GM19239 (cell line): ENCODE measurements around the gene IRAK3.

Source experiments
- DNase-seq: peaks from one replicate; pipeline ENCODE4 v3.0.0; 2011; ENCODE audit warnings: low spot score; ENCODE audit not compliant: insufficient read length
- FAIRE-seq: peaks from 2 replicates; lab custom pipeline; 2011; peaks lifted over from hg19 to GRCh38; lab: Jason Lieb, UNC

The IRAK3 gene

DNA sequence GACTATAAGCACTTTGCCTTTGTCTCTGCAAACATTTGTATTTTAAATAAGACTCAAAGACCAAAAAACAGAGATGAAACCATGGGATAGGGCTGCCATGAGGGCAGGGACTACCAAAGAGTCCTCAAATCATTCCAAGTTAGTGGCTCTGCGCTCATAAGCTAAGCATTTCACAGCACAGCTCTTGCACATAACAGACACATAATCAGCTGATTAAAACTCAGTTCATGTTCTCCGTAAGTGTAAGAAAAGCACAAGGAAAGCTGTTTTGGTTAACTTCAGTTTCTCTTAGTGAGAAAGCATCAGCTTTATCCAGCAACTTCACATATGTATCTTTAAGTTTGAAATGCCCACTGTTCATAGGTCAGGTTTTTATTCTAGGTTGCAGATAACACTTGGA, 54.9 kb downstream of the IRAK3 start:
- DNase-seq (no peak), FAIRE-seq (no peak)

DNA sequence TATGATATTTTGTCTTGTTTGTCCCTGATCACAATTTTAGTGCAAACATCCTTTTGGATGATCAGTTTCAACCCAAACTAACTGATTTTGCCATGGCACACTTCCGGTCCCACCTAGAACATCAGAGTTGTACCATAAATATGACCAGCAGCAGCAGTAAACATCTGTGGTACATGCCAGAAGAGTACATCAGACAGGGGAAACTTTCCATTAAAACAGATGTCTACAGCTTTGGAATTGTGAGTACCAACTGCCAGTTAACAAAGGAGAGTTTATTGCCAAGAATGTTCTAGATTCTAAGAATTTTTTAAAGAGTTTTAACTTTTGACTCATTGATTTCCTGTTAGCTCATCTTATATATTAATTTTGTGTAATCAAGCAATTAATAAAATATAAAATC, 55.4 kb downstream of the IRAK3 start:
- DNase-seq = no peak
- no peak for FAIRE-seq

DNA sequence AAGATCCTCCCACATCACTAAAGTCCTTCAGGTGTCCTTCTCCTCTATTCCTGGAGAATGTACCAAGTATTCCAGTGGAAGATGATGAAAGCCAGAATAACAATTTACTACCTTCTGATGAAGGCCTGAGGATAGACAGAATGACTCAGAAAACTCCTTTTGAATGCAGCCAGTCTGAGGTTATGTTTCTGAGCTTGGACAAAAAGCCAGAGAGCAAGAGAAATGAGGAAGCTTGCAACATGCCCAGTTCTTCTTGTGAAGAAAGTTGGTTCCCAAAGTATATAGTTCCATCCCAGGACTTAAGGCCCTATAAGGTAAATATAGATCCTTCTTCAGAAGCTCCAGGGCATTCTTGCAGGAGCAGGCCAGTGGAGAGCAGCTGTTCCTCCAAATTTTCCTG, 58.7 kb downstream of the IRAK3 start:
- no peak for DNase-seq
- no peak for FAIRE-seq

DNA sequence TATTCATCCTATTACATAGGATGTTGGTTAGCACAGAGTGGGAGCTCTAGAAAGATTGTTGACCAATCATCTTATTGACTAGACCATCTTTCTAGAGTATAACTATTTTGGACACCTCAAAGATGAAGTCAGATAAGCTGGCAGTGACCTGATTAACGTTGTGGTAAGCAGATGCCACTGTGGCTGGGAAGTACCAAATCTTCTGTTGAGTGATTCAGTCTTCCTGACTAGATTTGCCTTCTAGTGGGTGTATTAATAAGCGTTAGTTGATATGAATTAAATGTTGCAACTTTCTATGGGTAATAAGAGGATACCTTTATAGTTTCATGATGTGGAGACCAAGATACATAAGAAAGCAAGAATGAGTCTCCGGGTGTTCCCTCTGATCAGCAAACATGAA, 62.0 kb downstream of the IRAK3 start:
- no peak for DNase-seq
- FAIRE-seq = no peak

DNA sequence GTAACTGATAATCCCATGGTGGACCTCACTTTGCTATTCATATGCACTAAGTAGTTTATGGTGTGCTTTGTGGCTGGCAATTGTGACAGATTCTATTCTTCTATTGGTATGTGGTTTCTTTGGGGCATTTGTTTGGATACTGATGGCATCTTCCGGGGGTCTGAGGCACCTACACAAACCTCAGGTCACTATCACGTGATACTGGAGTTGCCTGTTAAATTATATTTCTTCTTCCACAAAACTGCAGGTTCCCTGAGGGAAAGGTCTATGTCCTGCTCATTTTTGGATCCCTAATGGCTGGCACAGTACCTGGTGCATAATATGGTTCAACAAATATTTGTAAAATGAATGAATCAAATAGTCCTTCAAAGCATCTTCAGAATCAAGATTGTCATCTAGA, 63.8 kb downstream of the IRAK3 start:
- no peak for FAIRE-seq
- DNase-seq = no peak

DNA sequence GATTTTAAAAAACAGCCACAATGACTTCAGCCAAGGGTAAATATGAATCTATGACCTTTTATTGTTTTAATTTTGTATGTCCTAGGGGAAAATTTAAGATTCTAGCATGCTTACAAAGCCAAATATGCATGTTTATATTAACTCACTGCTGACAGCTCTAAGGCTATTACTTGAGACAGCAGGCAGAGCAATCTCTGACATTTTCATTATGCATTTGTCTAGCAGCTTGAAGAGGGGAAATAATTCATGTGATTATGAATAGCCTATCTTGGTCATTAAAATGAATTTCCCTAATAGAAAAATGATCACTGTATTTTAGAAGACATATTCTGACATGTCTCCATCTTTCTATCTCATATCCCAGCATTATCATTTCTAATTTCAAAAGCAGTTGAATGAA, 66.7 kb downstream of the IRAK3 start:
- no peak for DNase-seq
- no peak for FAIRE-seq

DNA sequence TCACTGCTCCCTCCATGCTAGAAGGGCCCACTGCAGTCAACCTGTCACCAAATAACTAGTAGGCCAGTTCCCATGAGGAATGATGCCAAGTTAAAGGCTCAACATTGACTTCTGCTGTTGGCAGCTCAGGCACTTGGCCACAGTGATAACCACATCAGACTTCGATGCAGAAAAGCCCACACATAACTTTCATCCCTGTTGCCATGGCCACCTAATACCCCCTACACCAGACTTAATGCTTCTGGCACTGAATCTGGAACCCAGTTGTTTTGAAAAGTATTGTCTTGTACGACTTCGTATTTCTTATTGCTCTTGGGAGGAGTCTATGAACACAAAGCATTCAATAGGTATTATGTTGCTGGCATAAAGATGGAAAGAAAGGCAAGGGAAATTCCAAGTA, 69.0 kb downstream of the IRAK3 start:
- no peak for FAIRE-seq
- no peak for DNase-seq

DNA sequence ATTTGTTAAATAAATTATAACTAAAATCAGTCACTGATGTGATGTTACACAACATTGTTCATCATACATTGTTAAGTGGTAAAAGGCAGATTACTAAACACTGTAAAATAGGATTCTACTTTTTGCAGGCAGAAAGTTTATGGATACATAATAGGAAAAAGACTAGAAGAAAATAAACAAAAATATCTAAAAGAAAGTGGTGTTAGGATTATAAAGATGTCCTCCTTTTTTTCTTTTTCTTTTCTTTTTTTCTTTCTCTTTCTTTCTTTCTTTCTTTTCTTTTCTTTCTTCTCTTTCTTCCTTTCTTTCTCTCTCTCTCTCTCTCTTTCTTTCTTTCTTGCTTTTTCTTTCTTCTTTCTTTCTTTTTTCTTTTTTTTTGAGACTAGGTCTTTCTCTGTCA, 73.7 kb downstream of the IRAK3 start:
- FAIRE-seq (no peak), DNase-seq (no peak)

DNA sequence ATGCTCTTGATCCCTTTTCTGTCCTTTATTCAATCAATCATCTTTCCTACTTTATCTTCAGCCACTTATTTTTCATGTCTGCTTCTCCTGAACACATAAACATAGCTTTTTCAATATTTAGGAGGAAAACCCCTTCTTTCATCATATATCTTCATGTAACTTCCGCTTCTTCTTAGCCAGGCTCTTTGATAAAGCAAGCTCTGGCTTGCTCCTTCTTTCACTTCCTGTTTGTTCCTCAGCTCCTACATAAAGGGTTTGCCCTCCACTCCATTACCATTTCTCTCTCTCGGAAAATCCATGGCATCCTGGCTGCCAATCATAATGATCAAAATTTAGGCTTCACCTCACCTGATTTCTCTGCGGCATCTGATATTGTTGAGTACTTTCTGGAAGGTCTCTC, 79.5 kb downstream of the IRAK3 start:
- DNase-seq (no peak), FAIRE-seq (no peak)

DNA sequence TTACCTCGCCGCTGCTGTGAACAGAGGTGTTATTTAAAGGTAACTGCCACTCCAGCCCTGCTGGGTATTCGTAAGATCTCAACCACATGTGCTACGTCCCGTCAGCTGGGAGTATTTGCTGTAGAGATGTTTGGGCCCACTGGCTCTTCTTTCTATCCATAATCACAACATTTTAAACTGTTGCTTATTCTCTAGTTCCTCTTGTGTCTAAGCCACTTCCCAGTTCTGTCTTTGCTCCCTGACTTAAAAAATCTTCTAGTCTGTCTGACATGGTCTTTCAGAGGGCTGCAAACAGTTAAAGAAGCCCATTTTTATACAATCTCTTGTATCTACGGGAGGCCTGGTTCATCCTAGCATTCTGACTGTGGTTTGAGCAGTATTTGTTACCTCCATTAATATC, 80.1 kb downstream of the IRAK3 start:
- DNase-seq (no peak), FAIRE-seq (no peak)

DNA sequence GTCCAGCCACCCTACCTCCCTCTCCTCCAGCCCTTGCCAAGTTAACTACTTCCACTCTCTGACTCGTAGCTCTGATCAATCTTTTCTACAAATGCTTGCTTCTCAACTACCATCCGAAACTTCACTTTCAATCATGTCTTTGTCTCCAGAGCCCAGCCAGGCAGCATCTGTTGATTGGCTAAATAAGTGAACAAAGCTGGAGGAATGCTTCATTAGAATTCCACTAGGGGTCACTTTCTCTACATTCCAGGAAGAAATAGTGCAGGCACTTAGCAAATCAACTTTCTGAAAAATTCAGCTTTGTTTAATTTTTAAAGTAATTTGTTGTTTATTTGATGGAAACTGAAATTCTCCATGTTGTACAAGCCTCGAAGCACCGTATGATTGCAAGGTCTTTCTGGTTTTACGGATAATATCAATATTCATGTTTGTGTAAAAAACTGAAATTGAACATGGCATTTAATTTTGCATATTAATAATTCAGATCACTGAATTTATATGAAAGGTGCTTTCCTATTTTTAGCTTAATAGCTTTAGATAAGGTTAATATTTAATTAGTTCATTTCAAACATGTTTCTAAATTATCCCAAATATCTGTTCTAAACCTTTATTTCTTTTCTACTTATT, 80.9 kb downstream of the IRAK3 start:
- peak; percentile 10 for DNase-seq
- no peak for FAIRE-seq

DNA sequence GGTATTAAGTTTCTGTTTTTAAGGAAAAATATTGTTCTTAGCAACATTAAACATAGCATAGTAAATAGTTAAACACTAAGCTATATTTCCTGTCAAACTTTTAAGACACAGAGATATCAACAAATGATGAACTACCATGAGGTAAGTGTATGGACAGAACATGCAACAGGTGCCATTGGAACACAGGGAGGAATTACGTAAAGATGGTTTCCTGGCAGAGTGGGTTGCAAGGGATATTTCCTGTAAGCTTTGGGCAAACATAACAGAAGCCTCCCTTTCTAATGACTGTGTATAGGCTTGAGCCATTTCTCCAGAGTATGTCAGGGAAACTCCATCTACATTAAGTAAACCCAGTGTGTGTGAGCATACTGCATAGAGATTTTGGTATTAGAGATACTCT, 81.6 kb downstream of the IRAK3 start:
- no peak for FAIRE-seq
- no peak for DNase-seq

DNA sequence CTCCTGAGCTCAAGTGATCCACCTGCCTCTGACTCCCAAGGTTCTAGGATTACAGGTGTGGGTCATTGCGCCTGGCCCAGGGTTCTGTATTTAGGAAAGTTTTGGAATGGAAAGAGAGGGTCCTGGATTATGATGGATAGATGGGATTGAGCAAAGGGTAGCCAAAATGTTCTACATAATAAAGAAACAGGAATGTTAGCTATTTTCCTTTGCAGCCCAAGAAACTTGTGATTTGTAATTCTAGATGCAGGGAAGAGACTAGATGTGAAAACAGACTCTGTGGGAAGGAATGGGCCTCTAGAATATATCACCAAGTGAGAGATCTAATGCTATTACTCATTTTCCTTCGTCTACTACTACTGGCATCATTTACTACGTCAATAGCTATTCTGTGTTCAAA, 83.6 kb downstream of the IRAK3 start:
- DNase-seq = no peak
- no peak for FAIRE-seq

DNA sequence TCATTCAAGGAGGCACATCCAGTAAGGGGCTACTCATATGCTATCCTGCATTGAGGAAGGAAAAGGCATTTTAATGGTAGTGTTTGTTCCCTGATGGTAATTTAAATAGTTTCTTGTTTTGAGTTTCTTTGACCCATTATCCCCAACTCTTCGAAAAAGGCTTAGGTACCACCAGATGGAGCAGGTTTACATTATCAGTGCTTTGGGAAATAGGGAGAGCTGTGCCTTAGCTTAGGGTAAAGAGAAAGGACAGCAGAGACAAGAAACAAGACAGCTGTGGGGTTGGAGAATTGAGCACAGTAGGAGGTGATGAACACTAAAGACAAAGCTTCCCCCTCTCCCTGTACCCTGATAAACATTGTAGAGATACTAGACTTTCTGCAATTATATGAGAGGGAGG, 84.1 kb downstream of the IRAK3 start:
- no peak for DNase-seq
- FAIRE-seq = no peak

DNA sequence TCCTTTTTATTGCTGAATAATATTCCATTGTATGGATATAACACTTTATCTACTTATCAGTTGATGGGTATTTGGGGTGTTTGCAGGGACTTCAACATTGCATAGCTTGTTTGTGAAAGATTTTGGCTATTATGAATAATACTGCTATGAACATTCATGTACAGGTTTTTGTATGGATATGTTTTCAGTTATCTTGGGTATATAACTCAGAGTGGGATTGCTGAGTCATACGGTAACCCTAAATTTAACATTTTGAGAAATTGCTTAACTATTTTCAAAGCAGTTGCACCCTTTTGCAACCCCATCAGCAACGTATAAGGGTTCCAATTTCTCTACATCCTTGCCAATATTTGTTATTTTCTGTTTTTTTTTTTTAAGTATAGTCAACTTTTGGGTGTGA, 86.0 kb downstream of the IRAK3 start:
- no peak for FAIRE-seq

DNA sequence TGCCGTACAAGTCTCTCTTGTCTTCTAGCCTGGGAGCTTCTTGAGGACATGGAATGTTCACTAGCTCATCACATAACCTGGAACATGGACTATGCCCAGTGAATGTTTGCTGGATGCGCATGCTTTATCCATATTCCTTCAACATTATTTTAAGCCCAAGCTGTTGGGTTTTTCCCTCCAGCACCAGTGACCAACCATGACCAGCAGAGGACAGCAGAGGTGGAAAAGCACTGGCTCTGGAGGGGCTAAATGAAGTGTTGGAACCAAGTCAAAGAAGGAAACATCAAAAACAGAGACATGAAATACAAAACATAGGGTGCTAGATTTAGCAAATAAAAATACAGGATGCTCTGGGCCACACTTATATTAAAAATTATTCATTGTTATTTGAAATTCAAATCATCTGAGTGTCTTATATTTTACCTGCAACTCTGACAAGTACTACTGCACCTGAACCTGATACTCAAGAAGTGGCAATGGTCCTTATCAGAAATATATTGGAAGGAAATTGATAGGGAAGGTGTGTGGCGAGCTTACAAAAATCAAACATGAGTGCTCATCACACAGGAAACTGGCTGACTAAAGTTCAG, 90.2 kb downstream of the IRAK3 start:
- FAIRE-seq (no peak), DNase-seq (no peak)

More for the DNA sequence above, 86.0 kb downstream of the IRAK3 start:
- no peak for DNase-seq

DNA sequence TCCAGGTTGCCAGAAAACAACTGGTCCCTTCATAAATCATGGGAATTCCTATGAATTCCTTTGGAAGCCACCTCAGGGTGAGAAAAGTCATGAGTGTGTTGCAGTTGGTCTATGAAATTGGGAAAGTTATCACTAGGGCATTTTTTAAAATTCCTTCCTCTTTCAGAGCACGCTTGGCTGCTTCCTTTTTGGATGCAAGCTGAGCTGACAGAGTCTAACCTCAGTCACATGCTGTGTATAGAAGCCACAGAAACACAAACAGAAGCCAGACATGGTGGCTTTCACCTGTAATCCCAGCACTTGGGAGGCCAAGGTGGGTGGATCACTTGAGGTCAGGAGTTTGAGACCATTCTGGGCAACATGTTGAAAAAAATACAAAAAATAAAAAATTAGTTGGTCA, 91.5 kb downstream of the IRAK3 start:
- FAIRE-seq (no peak), DNase-seq (no peak)

DNA sequence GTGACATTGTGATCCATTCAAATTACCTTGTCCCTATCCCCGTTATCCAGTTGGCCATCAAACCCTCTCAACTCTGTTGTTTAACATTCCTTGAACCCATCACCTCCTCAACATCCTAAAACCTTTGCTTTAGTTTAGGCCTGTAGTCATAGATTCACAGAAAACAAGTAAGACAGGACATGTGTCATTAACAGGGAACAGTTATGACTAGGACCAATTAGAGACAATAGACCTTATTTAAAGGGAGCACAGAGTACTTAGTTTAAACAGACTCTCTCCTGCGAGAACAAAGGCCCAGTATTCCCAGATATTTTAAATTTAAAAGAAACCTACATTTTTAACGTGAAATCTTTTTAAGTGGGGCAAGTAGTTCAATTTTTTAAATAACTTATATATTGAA, 93.2 kb downstream of the IRAK3 start:
- no peak for FAIRE-seq
- DNase-seq = no peak

DNA sequence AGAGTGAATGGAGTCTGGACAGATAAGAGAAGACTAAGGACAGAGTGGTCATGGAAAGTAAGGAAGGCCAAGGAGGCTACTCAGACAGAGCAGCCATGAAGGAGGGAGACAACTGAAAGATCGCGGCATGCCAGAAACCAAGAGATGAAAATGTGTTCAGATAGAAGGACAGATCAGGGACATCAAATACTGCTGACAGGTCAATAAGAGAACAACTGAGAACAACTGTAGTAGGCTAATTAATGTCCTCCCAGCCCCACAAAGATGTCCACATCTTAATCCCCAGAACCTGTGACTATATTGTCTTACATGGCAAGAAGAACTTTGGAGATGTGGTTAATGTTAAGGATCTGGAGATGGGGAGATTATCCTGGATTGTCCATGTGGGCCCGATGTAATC, 98.3 kb downstream of the IRAK3 start:
- FAIRE-seq = no peak

DNA sequence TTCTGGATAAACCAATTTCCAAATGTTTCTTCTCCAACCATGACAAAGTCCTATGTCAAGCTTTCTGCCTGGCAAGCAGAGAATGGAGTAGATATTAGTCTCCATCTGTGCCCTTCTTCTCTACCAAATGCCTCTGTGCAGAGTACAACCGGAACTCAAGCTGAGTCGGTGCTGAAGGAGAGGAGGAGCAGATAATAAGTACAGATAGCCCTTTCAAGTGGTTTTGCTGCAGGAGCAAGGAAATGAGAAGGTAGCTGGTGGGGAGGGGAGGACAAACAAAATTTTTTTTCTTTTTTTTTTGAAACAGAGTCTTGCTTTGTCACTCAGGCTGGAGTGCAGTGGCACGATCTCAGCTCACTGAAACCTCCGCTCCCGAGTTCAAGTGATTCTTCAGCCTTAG, 99.1 kb downstream of the IRAK3 start:
- FAIRE-seq (no peak), DNase-seq (no peak)

More for the DNA sequence above, 98.3 kb downstream of the IRAK3 start:
- no peak for DNase-seq

DNA sequence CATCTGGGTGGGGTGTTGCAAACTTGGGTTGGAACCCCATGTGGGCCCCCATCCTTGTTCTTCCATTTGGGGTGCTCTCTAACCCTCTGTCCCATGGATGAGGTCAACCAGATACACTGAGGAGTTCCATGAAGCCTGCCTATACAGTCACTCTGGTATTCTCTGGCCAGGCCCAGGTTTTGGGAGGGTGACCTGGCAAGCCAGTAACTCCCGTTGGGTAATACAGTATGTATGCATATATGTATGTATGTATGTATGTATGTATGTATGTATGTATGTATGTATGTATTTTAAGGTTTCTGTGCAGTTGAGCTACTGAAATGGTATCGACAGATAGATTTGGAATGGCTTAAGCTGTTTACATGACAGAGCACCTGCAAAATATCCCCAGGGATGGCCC, 100.5 kb downstream of the IRAK3 start:
- DNase-seq (no peak), FAIRE-seq (no peak)

DNA sequence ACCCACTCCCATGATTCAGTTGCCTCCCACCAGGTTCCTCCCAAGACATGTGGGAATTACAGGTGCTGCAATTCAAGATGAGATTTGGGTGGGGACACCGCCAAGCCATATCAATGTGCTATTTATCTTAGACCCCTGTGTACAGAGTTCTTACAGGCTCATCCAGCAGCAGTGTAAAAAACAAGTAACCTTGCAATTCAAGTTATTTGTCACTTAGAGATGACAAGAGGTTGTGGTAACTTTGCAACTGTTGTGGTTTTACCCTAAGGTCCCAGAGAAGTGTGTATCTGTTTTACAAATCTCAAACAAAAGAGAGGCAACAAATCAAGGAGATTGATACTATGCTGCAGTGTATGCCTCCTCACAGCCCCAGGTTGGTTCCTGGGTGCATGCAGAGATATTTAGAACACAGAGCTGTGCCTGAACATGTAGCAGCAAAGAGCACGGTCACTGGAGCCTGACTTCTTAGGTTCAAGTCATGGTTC, 101.7 kb downstream of the IRAK3 start:
- FAIRE-seq (no peak), DNase-seq (no peak)
